Epithelial cell of esophagus (primary cell): Measurements from ENCODE around the gene PHPT1.
A peak's percentile ranks its signal among the peaks of the same experiment; 100 is the strongest.

Experiments used
- DNase-seq: peaks from one replicate; pipeline ENCODE4 v3.0.0; 2010; ENCODE audit warnings: low read depth
- H3K4me3 ChIP-seq: 2 replicates; pipeline ENCODE4 v1.5.1; 2011; ENCODE audit warnings: mild to moderate bottlenecking, low read length, control low read depth
- CTCF ChIP-seq: IDR thresholded peaks from 2 replicates; pipeline ENCODE4 v1.5.1; 2011; ENCODE audit warnings: low read depth, mild to moderate bottlenecking, low read length, control low read depth, inconsistent platforms; ENCODE audit not compliant: insufficient read depth; ENCODE audit errors: missing control alignments

Gene PHPT1

DNA sequence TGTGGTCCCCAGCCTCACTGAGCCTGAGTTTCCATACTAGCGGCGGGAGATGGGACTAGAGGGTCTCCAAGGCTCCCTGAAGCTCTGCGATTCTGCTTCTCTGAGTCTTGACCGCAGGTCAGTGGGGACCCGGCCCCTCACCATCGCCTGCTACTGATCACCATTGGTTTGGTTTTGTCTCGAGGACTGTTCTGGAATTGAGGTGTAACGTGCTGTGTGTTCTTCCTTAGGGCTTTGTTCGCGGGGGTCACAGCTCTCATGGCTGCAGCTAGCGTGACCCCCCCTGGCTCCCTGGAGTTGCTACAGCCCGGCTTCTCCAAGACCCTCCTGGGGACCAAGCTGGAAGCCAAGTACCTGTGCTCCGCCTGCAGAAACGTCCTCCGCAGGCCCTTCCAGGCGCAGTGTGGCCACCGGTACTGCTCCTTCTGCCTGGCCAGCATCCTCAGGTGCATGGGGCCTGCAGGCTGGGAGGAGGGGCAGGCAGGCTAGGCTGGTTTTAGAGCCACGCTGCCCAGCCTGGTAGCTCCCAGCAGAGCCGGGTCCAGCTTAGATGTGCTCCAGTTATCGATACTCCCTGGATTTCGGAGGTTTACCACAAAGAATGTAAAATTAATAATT is 49.4 kb downstream of the PHPT1 start:
- no peak overlapping the region for H3K4me3 ChIP-seq
- no peak for DNase-seq
- no peak for TF ChIP-seq CTCF

DNA sequence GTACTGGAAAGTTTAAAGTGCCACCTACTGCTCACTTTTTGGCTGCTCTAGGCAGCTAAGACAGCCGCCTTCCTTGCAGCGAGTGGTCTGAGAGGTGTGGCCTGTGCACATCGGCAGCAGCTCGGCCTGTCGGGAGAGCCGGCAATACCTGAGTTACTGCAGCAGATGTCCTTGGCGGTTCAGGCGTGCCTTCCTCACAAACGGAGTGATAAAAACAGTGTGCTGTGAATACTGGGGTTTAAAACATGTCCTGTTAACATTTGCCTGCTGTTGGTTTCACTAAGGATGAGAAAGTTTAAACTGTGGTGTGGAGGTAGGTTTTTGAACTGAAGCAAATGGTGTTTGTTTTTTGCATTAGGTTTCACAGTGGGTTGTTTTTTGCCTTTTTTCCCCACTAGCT is 50.0 kb downstream of the PHPT1 start:
- DNase-seq: peak; percentile 15
- no peak overlapping the region for H3K4me3 ChIP-seq
- no peak for TF ChIP-seq CTCF

GRCh38 chr9:136900556-136900955 is 51.3 kb downstream of the PHPT1 start:
- DNase-seq: no peak
- H3K4me3 ChIP-seq: no peak overlapping the region
- TF ChIP-seq CTCF: no peak
